HL-60 (cell line): ENCODE results near the gene ICA1.

Experiments used
- DNase-seq, 2 experiments: peaks; one replicate each; pipeline ENCODE4 v3.0.0-alpha.2; 2010 to 2020; ENCODE audit warnings: low read depth in 1 of 2, low spot score in 1 of 2
- H3K27ac ChIP-seq: fragments of 250-450 bp; sonication (Bioruptor Pico); replicated peaks from 2 replicates; pipeline ENCODE4 v1.5.1; 2020; ENCODE audit warnings: mild to moderate bottlenecking, moderate library complexity
- H3K27me3 ChIP-seq: fragments of 250-450 bp; sonication (Bioruptor Pico); 2 replicates; pipeline ENCODE4 v1.5.1; 2021; ENCODE audit warnings: mild to moderate bottlenecking, moderate library complexity; ENCODE audit not compliant: insufficient read depth, poor library complexity, severe bottlenecking
- H3K4me3 ChIP-seq: replicated peaks from 2 replicates; pipeline ENCODE4 v1.5.1; 2011; ENCODE audit warnings: mild to moderate bottlenecking, control low read depth, low read length; ENCODE audit not compliant: insufficient read depth
- CTCF ChIP-seq: IDR thresholded peaks from one replicate; pipeline ENCODE4 v1.5.1; 2011; ENCODE audit warnings: low read length, control low read depth, inconsistent platforms; ENCODE audit not compliant: insufficient read depth
- GABPA ChIP-seq: IDR thresholded peaks from 2 replicates; pipeline ENCODE4 v1.6.1; 2012; ENCODE audit warnings: low read depth
- POLR2AphosphoS5 ChIP-seq: IDR thresholded peaks from 2 replicates; pipeline ENCODE4 v1.6.1; 2012; ENCODE audit warnings: low read depth
- REST ChIP-seq: IDR thresholded peaks from 2 replicates; pipeline ENCODE4 v1.6.1; 2012; ENCODE audit warnings: low read depth; ENCODE audit not compliant: insufficient replicate concordance
- SPI1 ChIP-seq: IDR thresholded peaks from 2 replicates; pipeline ENCODE4 v1.6.1; 2012; ENCODE audit warnings: low read depth, mild to moderate bottlenecking, borderline replicate concordance

Gene ICA1

GRCh38 chr7:8226501-8226900 is 35.5 kb downstream of the ICA1 start:
- H3K27me3 ChIP-seq: peaks cover 2% of the 10 kb centered on the region
- DNase-seq: no peak
- TF ChIP-seq REST (no peak), GABPA (no peak), POLR2AphosphoS5 (no peak), SPI1 (no peak), CTCF (no peak)
- H3K4me3 ChIP-seq: no peak overlapping the region
- H3K27ac ChIP-seq: no peak overlapping the region

- Histone ChIP-seq H3K27ac (no peak overlapping the region), H3K4me3 (no peak overlapping the region), H3K27me3 (no peaks in the 10 kb centered on the region)
- DNase-seq: no peak
- no peak for TF ChIP-seq CTCF
- no peak for TF ChIP-seq POLR2AphosphoS5
- TF ChIP-seq GABPA: no peak
- TF ChIP-seq SPI1: no peak
- TF ChIP-seq REST: no peak
Measured at GRCh38 chr7:8221567-8221966, 40.4 kb downstream of the ICA1 start.

- DNase-seq: no peak
- no peak for TF ChIP-seq CTCF
- no peak for TF ChIP-seq REST
- H3K27ac ChIP-seq: no peak overlapping the region
Measured at GRCh38 chr7:8221101-8221495, 40.9 kb downstream of the ICA1 start.

More at GRCh38 chr7:8221101-8221495, 40.9 kb downstream of the ICA1 start:
- Histone ChIP-seq H3K4me3 (no peak overlapping the region), H3K27me3 (no peaks in the 10 kb centered on the region)
